ENCODE data around the gene KRT38.

KRT38 gene

GRCh38 chr17:41393826-41394225 lies 47.0 kb downstream of the KRT38 start:
- no peak for DNase-seq

- no peak for DNase-seq
These were observed 47.5 kb downstream of the KRT38 start for GRCh38 chr17:41393294-41393693.

- DNase-seq, result no peak
These were observed 48.5 kb downstream of the KRT38 start for GRCh38 chr17:41392278-41392677.

GRCh38 chr17:41391535-41391934 lies 49.2 kb downstream of the KRT38 start:
- no peak for DNase-seq

- DNase-seq, result no peak
These were observed 50.3 kb downstream of the KRT38 start for GRCh38 chr17:41390411-41390938.

GRCh38 chr17:41387670-41388069 lies 53.1 kb downstream of the KRT38 start:
- no peak for DNase-seq

GRCh38 chr17:41386227-41386626 lies 54.6 kb downstream of the KRT38 start:
- DNase-seq, result no peak

Measured in stimulated activated CD4-positive, alpha-beta T cell treated with anti-CD3 and anti-CD28 coated beads, Interleukin-15, amount 100 ng/mL, for 24 hours (primary cell).